ENCODE data around the gene UBXN2A. TPM values are rescaled to one million over a fixed set of nuclear protein-coding genes. Genes with fewer than 3 reads are reported as not detected.

The UBXN2A gene
- total and polyA plus RNA-seq, 10 of the 15 experiments (the other 5 are each of a cell fraction or from before 2014, with no cell fraction given) = 3.7 to 23.5 (median 14.6) TPM

DNA sequence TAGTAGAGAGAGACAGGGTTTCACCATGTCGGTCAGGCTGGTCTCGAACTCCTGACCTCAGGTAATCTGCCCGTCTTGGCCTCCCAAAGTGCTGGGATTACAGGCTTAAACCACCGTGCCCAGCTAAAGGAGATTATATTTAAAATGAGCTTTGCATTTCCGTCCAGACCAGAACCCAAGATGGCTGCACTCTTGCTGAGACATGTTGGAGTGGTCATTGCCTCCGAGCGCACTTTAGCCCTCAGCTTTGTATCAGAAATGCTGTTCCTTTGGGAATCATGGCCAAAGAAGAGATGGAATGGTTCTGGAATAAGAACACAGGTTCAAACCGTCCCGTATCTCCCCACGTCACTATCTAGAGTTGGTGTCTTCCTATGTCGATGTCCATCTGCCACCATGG is 3.4 kb downstream of the UBXN2A start (continued):
- no peak for TF ChIP-seq ZBTB40 (IDR thresholded peaks at IDR 0.05; ENCODE audit: borderline replicate concordance)
- no peak for TF ChIP-seq IKZF2 (IDR thresholded peaks at IDR 0.05)
- no peak for TF ChIP-seq ZNF217 (IDR thresholded peaks at IDR 0.05)
- no peak for TF ChIP-seq CREB1 (IDR thresholded peaks at IDR 0.05; ENCODE audit: low read depth)
- no peak for TF ChIP-seq ZNF24 (IDR thresholded peaks at IDR 0.05)
- no peak for TF ChIP-seq RB1 (IDR thresholded peaks at IDR 0.05; ENCODE audit: borderline replicate concordance)
- TF ChIP-seq SIX5 (IDR thresholded peaks at IDR 0.05; ENCODE audit: low read depth, low read length, severe bottlenecking) = no peak
- TF ChIP-seq EGR1 (IDR thresholded peaks at IDR 0.05; ENCODE audit: borderline replicate concordance in 1 of 2, low read depth in 2 of 2, low read length in 2 of 2) = no peak
- no peak for TF ChIP-seq ZNF622 (IDR thresholded peaks at IDR 0.05)
- no peak for TF ChIP-seq USF2 (IDR thresholded peaks at IDR 0.05; ENCODE audit: borderline replicate concordance, low read depth, low read length)
